Pancreas (tissue), 10 donors: ENCODE data around the gene LELP1. TPM values are rescaled to one million over a fixed set of nuclear protein-coding genes. Genes with fewer than 3 reads are reported as not detected.

Experiments
- ATAC-seq, 4 donors: fragments of 200-7000 bp; cut with Tn5 transposase; one replicate each; pipeline versions ENCODE4 v1.8.0 to v1.9.1; 2020; ENCODE audit warnings: mild to moderate bottlenecking in 4 of 4, moderate library complexity in 4 of 4
- DNase-seq, 6 donors: peaks; one replicate each; pipeline ENCODE4 v3.0.0-alpha.2; 2020
- FAIRE-seq: peaks from 2 replicates; lab custom pipeline; 2012; peaks lifted over from hg19 to GRCh38; lab: Jason Lieb, UNC
- H3K27ac ChIP-seq, 4 donors: fragments of 200-600 bp; sonication (generic); 1 replicate in 3 of 4; 2 replicates in 1 of 4; pipeline versions ENCODE4 v1.5.0 to v1.8.0; 2020
- H3K27me3 ChIP-seq, 4 donors: fragments of 200-600 bp; one replicate each; pipeline ENCODE4 v1.8.0; 2021
- H3K36me3 ChIP-seq, 3 donors: fragments of 200-600 bp; sonication (generic) in 1 of 3; one replicate each; pipeline versions ENCODE4 v1.5.0 to v1.8.0; 2020 to 2021
- H3K4me1 ChIP-seq, 3 donors: fragments of 200-600 bp; one replicate each; pipeline ENCODE4 v1.8.0; 2021
- H3K4me3 ChIP-seq, 4 donors: fragments of 200-600 bp; sonication (generic) in 2 of 4; one replicate each; pipeline versions ENCODE4 v1.5.0 to v1.8.0; 2020 to 2021
- H3K9me3 ChIP-seq, 4 donors: fragments of 200-600 bp; one replicate each; pipeline ENCODE4 v1.8.0; 2021
- CTCF ChIP-seq, 4 donors: fragments of 200-600 bp; sonication (generic) in 3 of 4; IDR thresholded peaks; one replicate each; pipeline versions ENCODE4 v1.5.0 to v1.8.0; 2021; ENCODE audit warnings: antibody characterized with exemption in 4 of 4
- whole genome bisulfite sequencing, 2 donors: extraction: QIAGEN DNeasy Blood & Tissue Kit; methylation state at CpG; one replicate each; pipeline ENCODE4 v1.1.7; 2013; 5-methylcytosine and 5-hydroxymethylcytosine counted together
- intact Hi-C, 3 donors: fragments of 100-400 bp; cut with DNase I; formaldehyde crosslinking; loops; one replicate each; pipeline versions ENCODE4 v1.11.1 to v1.14.2; 2022
- polyA plus RNA-seq, 2 donors: library from polyadenylated mRNA; stranded (reverse); fragments of 200-250 nt; gene quantifications; one replicate each; pipeline ENCODE4 v1.2.3, GENCODE V29; 2013
- total RNA-seq, 6 donors: library from RNA; stranded (reverse); fragmentation: NEBNext Ultra II Directional in 4 of 6; extraction: Animal tissue kit (Norgen Biotek cat#: 25700) in 4 of 6; gene quantifications; one replicate each; pipeline versions ENCODE4 v1.2.1 to v1.2.4, GENCODE V29; 2021 to 2023
- donor health status: healthy with polysubstance abuse.
- donor health status: DM: no; HTN: no; CAD: no; lungs with moderate emphysema.
- donor health status: DM: no; HTN: no; CAD: no.
- donor health status: control.
- donor health status: control.
- donor health status: Bipolar disorder and iron deficiency.
- donor health status: DM: yes; HTN: yes; CAD: no.
- donor health status: DM: no; HTN: no; CAD: no.
- donor health status: DM: no; HTN: no; CAD: no.
- donor health status: DM: yes; HTN: yes; CAD: no.

LELP1 gene
- total RNA-seq (not detected), polyA plus RNA-seq (not detected)

DNA sequence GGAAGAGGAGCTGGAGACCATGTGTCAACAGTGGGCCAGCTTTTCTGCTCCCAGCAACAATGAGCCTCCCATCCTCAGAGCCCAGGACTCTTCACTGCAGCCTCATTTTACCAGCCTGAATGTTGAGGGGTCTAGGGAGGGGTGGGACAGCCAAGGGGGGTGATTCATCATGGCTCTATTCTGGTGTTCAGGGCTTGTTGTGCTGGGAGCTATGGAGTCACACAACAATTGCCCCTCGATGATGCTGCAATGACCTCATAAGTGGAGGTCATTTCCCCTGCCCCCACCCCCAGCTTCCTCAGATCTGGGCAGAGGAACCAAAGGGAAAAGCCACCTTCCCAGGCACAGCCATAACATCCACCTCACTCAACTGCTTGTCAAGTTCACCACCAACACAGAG is at the start of gene LELP1:
Gene LELP1 (plus strand): TSS at position 301 of the 400 bp plus-strand sequence. CDS start 1,278 bp downstream, outside the sequence.
- intact Hi-C loops, result no loop called here
- H3K27me3 ChIP-seq, result no peaks in the 10 kb centered on the region
- 40 to 47% methylated on average over 1 of the region's 1 CpG for WGBS, 2 donors
- H3K27ac ChIP-seq, result no peak within 1 kb of the TSS
- H3K4me3 ChIP-seq, result no peak within 1 kb of the TSS
- TF ChIP-seq CTCF (IDR thresholded peaks at IDR 0.05), result no peak
- no peaks in the 10 kb centered on the region for H3K36me3 ChIP-seq
- no peak for DNase-seq
- no peaks in the 10 kb centered on the region for H3K9me3 ChIP-seq
- ATAC-seq, result no peak
- no peak for FAIRE-seq
- H3K4me1 ChIP-seq, result no peaks in the 10 kb centered on the region

- TF ChIP-seq CTCF (IDR thresholded peaks at IDR 0.05), result no peak
- Histone ChIP-seq H3K36me3 (no peaks in the 10 kb centered on the region), H3K27me3 (no peaks in the 10 kb centered on the region), H3K27ac (no peak overlapping the region), H3K9me3 (no peaks in the 10 kb centered on the region), H3K4me3 (no peak overlapping the region), H3K4me1 (no peaks in the 10 kb centered on the region)
- DNase-seq, result no peak
- ATAC-seq, result no peak
- no peak for FAIRE-seq
- WGBS, 2 donors, result 83 to 85% methylated on average over 2 of the region's 2 CpGs
- intact Hi-C loops, result no loop called here
Observed at GRCh38 chr1:153155541-153155940, 47.7 kb upstream of the LELP1 start.

DNA sequence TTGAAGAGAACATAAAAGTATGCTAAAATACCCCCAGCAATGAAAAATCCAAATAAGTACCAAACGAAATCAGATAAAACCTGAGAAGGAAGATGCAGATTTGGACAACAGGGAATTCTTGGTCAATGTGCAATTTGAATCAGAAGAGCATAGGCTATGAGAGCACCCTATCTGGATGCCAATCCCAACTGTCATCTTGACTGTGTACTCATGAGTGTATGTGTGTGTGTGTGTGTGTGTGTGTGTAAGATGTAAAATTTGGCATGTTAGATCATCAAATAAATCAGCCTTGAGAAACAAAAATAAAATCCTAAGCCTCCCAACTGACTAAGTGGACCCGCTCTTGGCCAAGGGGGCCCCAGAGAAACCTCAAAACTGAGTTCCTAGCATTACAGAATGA is 34.5 kb upstream of the LELP1 start:
- no peaks in the 10 kb centered on the region for H3K9me3 ChIP-seq
- no peak for TF ChIP-seq CTCF (IDR thresholded peaks at IDR 0.05)
- no peaks in the 10 kb centered on the region for H3K36me3 ChIP-seq
- intact Hi-C loops, result no loop called here
- WGBS, 2 donors, result 71 to 73% methylated on average over 2 of the region's 2 CpGs
- no peak overlapping the region for H3K27ac ChIP-seq
- H3K4me3 ChIP-seq, result no peak overlapping the region
- no peak for FAIRE-seq
- ATAC-seq, result no peak
- no peaks in the 10 kb centered on the region for H3K27me3 ChIP-seq
- DNase-seq, result no peak
- H3K4me1 ChIP-seq, result no peaks in the 10 kb centered on the region

DNA sequence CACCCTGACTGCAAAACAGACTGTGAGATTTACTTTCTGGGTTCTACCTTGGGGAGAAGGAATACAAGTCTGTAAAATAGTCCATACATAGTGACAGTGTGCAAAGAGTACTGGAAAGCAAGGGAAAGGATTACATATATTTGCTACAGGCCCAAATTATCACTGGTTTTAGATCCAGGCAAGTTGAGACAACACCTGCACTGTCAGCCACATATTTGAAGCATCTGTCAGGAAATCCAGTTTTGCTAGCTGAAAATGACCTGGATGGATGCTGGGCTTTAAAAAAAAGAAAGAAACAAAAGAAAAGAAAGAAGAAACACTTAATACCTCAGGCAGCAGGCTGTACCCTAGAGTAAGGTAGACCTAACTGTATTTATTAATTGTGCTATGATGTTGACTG is 28.6 kb upstream of the LELP1 start:
- Histone ChIP-seq H3K4me3 (no peak overlapping the region), H3K36me3 (no peaks in the 10 kb centered on the region), H3K27ac (no peak overlapping the region), H3K9me3 (no peaks in the 10 kb centered on the region), H3K27me3 (no peaks in the 10 kb centered on the region), H3K4me1 (no peaks in the 10 kb centered on the region)
- no peak for TF ChIP-seq CTCF (IDR thresholded peaks at IDR 0.05)
- DNase-seq (no peak), ATAC-seq (no peak), FAIRE-seq (no peak)
- intact Hi-C loops, result no loop called here

GRCh38 chr1:153178922-153179321 is 24.3 kb upstream of the LELP1 start:
- TF ChIP-seq CTCF (IDR thresholded peaks at IDR 0.05), result no peak
- no peak for ATAC-seq
- DNase-seq, result no peak
- Histone ChIP-seq H3K27ac (no peak overlapping the region), H3K27me3 (no peaks in the 10 kb centered on the region), H3K36me3 (no peaks in the 10 kb centered on the region), H3K4me3 (no peak overlapping the region), H3K4me1 (no peaks in the 10 kb centered on the region), H3K9me3 (no peaks in the 10 kb centered on the region)
- intact Hi-C loops, result no loop called here
- no peak for FAIRE-seq
